Measurements from ENCODE around the gene ARGLU1. TPM values are rescaled to one million over a fixed set of nuclear protein-coding genes. Genes with fewer than 3 reads are reported as not detected.
A peak's percentile ranks its signal among the peaks of the same experiment; 100 is the strongest.

Gene ARGLU1
- total and polyA plus RNA-seq, 3 donors from 2014 or later = 67.6 to 164 (median 148) TPM

- Histone ChIP-seq H3K27me3 (no peaks in the 10 kb centered on the region), H3K4me1 (peaks cover 52% of the 10 kb centered on the region), H3K4me3 (no peak overlapping the region), H3K36me3 (ENCODE audit: low read depth, missing control alignments) (no peaks in the 10 kb centered on the region), H3K9me3 (no peaks in the 10 kb centered on the region), H3K27ac (peak overlapping the region in 1 of 2 donors; percentile 54)
- TF ChIP-seq CTCF (IDR thresholded peaks at IDR 0.05) = no peak
- DNase-seq = no peak
- WGBS, 2 donors = 63 to 81% methylated on average over 1 of the region's 1 CpG
- intact Hi-C loops (cut with DNase I; ENCODE audit: low total_unique reads) = no loop called here
These were observed 5.6 kb downstream of the ARGLU1 start for GRCh38 chr13:106562301-106562700.

DNA sequence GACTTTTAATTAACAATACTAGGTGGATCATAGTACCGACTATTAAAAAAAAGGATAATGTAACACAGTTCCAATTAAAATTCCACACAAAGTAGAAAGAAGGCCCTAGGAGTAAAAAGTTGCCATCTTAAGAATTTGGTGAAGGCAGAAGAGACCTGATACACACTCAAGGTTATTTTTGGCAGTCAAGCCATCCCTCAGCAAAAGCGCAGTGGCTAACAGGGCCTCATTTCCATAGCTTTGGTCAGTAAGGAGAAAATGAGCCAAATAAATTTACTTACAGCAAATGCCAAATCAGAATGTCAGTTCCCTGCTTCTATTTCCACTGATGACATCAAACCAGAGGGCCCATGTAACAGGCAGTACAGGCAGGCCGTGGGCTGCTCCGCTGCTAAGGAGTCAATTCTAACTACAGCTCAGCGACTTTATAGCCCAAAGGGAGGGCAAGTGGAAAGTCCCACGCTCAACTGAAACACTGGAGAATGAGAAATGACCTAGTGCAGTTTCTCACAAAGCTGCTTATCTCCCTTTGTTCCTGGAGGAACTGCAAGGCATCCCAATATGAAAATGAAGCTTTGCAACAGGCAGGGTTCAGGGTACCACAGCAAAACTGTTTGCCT lies 6.3 kb downstream of the ARGLU1 start:
- intact Hi-C loops (cut with DNase I; ENCODE audit: low total_unique reads) = no loop called here
- Histone ChIP-seq H3K4me1 (peaks cover 52% of the 10 kb centered on the region), H3K4me3 (no peak overlapping the region), H3K36me3 (ENCODE audit: low read depth, missing control alignments) (no peaks in the 10 kb centered on the region), H3K27me3 (no peaks in the 10 kb centered on the region), H3K27ac (peak overlapping the region in 1 of 2 donors; percentile 54), H3K9me3 (no peaks in the 10 kb centered on the region)
- DNase-seq = peak; percentile 45
- WGBS, 2 donors = 33 to 46% methylated on average over 6 of the region's 6 CpGs
- TF ChIP-seq CTCF (IDR thresholded peaks at IDR 0.05) (no peak), POLR2A (IDR thresholded peaks at IDR 0.05) (no peak)

DNA sequence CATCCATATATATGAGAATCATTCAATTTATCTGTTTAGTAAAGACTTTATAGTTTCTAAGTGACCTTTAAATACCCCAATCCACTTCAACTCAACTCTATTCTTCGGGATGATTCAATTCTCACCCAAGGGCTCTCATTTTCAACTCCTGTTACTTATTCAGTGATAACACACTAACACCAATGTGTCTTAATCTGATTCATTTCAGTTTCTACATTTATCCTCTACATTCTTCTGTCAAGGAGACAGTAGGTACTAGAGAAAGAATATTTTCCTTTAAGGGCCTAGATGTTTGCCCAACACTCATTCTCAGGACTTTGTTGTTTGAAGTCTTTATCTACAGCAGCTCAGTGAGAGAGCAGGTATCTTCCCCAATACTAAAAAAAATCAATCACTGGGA lies 7.1 kb downstream of the ARGLU1 start:
- no peak overlapping the region for H3K4me3 ChIP-seq
- no peaks in the 10 kb centered on the region for H3K9me3 ChIP-seq
- H3K4me1 ChIP-seq = peaks cover 44% of the 10 kb centered on the region
- no peak for DNase-seq
- 70 to 76% methylated on average over 1 of the region's 1 CpG for WGBS, 2 donors
- intact Hi-C loops (cut with DNase I; ENCODE audit: low total_unique reads) = no loop called here
- no peaks in the 10 kb centered on the region for H3K27me3 ChIP-seq
- TF ChIP-seq CTCF (IDR thresholded peaks at IDR 0.05) = no peak
- no peak for TF ChIP-seq POLR2A (IDR thresholded peaks at IDR 0.05)
- no peak overlapping the region for H3K27ac ChIP-seq
- no peaks in the 10 kb centered on the region for H3K36me3 ChIP-seq (ENCODE audit: low read depth, missing control alignments)

DNA sequence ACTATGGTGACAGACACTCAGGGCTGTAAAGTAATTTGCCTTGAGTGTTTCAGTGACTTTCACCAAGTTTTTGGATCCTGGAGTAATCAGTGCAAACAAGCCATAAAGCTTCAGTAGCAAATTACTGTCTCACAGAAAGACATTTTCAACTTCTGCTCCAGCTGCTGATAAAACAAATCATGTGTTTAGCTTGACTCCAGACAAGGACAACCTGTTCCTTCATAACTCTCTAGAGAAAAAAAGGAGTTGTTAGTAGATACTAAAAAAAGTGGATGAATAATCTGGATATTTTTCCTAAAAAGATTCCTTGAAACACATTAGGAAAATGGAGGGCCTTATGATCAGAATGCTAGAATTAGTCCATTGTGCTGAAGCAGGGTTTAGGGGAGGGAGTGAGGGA lies 9.4 kb downstream of the ARGLU1 start:
- DNase-seq = no peak
- Histone ChIP-seq H3K27me3 (no peaks in the 10 kb centered on the region), H3K27ac (no peak overlapping the region), H3K36me3 (ENCODE audit: low read depth, missing control alignments) (no peaks in the 10 kb centered on the region), H3K4me3 (no peak overlapping the region), H3K4me1 (peaks cover 24% of the 10 kb centered on the region), H3K9me3 (no peaks in the 10 kb centered on the region)
- no peak for TF ChIP-seq CTCF (IDR thresholded peaks at IDR 0.05)
- TF ChIP-seq POLR2A (IDR thresholded peaks at IDR 0.05) = no peak
- intact Hi-C loops (cut with DNase I; ENCODE audit: low total_unique reads) = no loop called here

DNA sequence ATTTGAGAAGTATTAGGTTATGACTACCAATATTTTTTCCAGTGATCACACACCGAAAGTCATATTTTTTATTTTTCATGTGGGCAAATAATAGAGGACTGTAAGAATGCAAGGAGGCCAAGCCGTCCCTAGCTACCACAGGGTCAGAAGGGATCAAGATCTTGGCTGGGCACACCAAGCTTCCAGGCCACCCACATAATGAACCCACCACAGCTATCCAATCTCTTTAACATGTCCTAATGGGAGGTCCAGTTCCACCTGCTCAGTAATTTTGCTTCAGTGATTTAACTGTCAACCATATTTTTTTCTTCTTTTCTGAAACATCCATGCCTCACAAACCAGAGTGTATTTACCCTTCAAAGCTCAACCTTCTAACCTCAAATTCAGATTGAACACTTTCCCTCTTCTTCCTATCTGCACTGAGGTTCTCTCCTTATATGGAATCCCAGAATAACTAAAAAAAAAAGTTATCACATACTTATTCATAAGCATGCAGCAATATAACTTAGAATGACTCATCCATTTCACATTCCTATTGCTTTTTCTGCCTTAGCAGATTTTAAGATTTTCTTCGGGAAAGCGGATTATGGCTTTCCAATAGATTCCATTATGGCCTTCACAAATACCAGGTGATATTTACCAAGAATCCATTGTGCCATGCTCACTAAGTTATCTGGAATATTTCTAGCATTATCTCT lies 12.2 kb downstream of the ARGLU1 start:
- H3K4me3 ChIP-seq = no peak overlapping the region
- no peaks in the 10 kb centered on the region for H3K27me3 ChIP-seq
- H3K36me3 ChIP-seq (ENCODE audit: low read depth, missing control alignments) = no peaks in the 10 kb centered on the region
- no peak for DNase-seq
- no peak for TF ChIP-seq CTCF (IDR thresholded peaks at IDR 0.05)
- TF ChIP-seq POLR2A (IDR thresholded peaks at IDR 0.05) = no peak
- H3K4me1 ChIP-seq = peaks cover 9% of the 10 kb centered on the region
- WGBS, 2 donors = 83 to 86% methylated on average over 4 of the region's 4 CpGs
- H3K9me3 ChIP-seq = no peaks in the 10 kb centered on the region
- H3K27ac ChIP-seq = no peak overlapping the region
- intact Hi-C loops (cut with DNase I; ENCODE audit: low total_unique reads) = no loop called here
